ENCODE measurements around the gene MAP3K5.
"Not testable (repeated sequence)": the region's sequence is repeated elsewhere in the genome, so short reads cannot be mapped to it uniquely, and the experiment has no call there.

The MAP3K5 gene

GRCh38 chr6:136612666-136613389 lies 179.4 kb downstream of the MAP3K5 start:
- no peak overlapping the region for H3K4me3 ChIP-seq (ENCODE audit: low read depth, low read length)

- no peak overlapping the region for H3K4me3 ChIP-seq (ENCODE audit: low read depth, low read length)
Observed at GRCh38 chr6:136611746-136612145, 180.5 kb downstream of the MAP3K5 start.

GRCh38 chr6:136611133-136611532 lies 181.1 kb downstream of the MAP3K5 start:
- no peak overlapping the region for H3K4me3 ChIP-seq (ENCODE audit: low read depth, low read length)

- no peak overlapping the region for H3K4me3 ChIP-seq (ENCODE audit: low read depth, low read length)
Observed at GRCh38 chr6:136609873-136610706, 182.2 kb downstream of the MAP3K5 start.

GRCh38 chr6:136608991-136609390 lies 183.3 kb downstream of the MAP3K5 start:
- H3K4me3 ChIP-seq (ENCODE audit: low read depth, low read length): no peak overlapping the region

- H3K4me3 ChIP-seq (ENCODE audit: low read depth, low read length): no peak overlapping the region
Observed at GRCh38 chr6:136607932-136608772, 184.1 kb downstream of the MAP3K5 start.

- no peak overlapping the region for H3K4me3 ChIP-seq (ENCODE audit: low read depth, low read length)
Observed at GRCh38 chr6:136607204-136607931, 184.9 kb downstream of the MAP3K5 start.

- H3K4me3 ChIP-seq (ENCODE audit: low read depth, low read length): no peak overlapping the region
Observed at GRCh38 chr6:136604928-136605510, 187.3 kb downstream of the MAP3K5 start.

GRCh38 chr6:136604328-136604825 lies 187.9 kb downstream of the MAP3K5 start:
- no peak overlapping the region for H3K4me3 ChIP-seq (ENCODE audit: low read depth, low read length)

GRCh38 chr6:136600818-136601217 lies 191.5 kb downstream of the MAP3K5 start:
- no peak overlapping the region for H3K4me3 ChIP-seq (ENCODE audit: low read depth, low read length)

GRCh38 chr6:136599329-136600011 lies 192.8 kb downstream of the MAP3K5 start:
- H3K4me3 ChIP-seq (ENCODE audit: low read depth, low read length): no peak overlapping the region

GRCh38 chr6:136598048-136598447 lies 194.2 kb downstream of the MAP3K5 start:
- H3K4me3 ChIP-seq (ENCODE audit: low read depth, low read length): no peak overlapping the region

- no peak overlapping the region for H3K4me3 ChIP-seq (ENCODE audit: low read depth, low read length)
Observed at GRCh38 chr6:136594671-136595070, 197.6 kb downstream of the MAP3K5 start.

GRCh38 chr6:136593748-136594490 lies 198.4 kb downstream of the MAP3K5 start:
- H3K4me3 ChIP-seq (ENCODE audit: low read depth, low read length): no peak overlapping the region

- no peak overlapping the region for H3K4me3 ChIP-seq (ENCODE audit: low read depth, low read length)
Observed at GRCh38 chr6:136592930-136593673, 199.2 kb downstream of the MAP3K5 start.

- no peak overlapping the region for H3K4me3 ChIP-seq (ENCODE audit: low read depth, low read length)
Observed at GRCh38 chr6:136591617-136592016, 200.7 kb downstream of the MAP3K5 start.

GRCh38 chr6:136590846-136591245 lies 201.4 kb downstream of the MAP3K5 start:
- not testable (repeated sequence) for H3K4me3 ChIP-seq (ENCODE audit: low read depth, low read length)

GRCh38 chr6:136587527-136587926 lies 204.8 kb downstream of the MAP3K5 start:
- H3K4me3 ChIP-seq (ENCODE audit: low read depth, low read length): no peak overlapping the region
